ENCODE data around the gene TGIF2. TPM values are rescaled to one million over a fixed set of nuclear protein-coding genes. Genes with fewer than 3 reads are reported as not detected.

TGIF2 gene
- total RNA-seq, 2 experiments from 2014 or later, result 44.9 to 48.7 TPM

- no peaks in the 10 kb centered on the region for H3K9me3 Mint-ChIP-seq (ENCODE audit: low read depth)
- ATAC-seq (peak; percentile 87), DNase-seq (peak; percentile 88)
- peaks cover 21% of the 10 kb centered on the region for H3K36me3 Mint-ChIP-seq (ENCODE audit: low read depth)
- peak overlapping the region; percentile 82 for H3K4me3 Mint-ChIP-seq
- ChIA-PET CTCF (interaction anchor here (1.2 to 4.5 kb wide), 4 partner anchors 22 to 236 kb away, joined by 3 to 34 read pairs (median 6); partner anchors contain the start of gene RAB5IF), POLR2A (interaction anchor here (0.7 to 3.5 kb wide), 4 partner anchors 23 to 99 kb away, joined by 3 to 14 read pairs (median 5); partner anchors contain the start of gene RAB5IF)
- peaks cover 35% of the 10 kb centered on the region for H3K4me1 Mint-ChIP-seq
- peak overlapping the region; percentile 93 for H3K27ac Mint-ChIP-seq
- no peaks in the 10 kb centered on the region for H3K27me3 Mint-ChIP-seq
- intact Hi-C loops (cut with DNase I, micrococcal nuclease), result loop anchor here (1.0 to 10.0 kb wide), 19 partner anchors 16 to 1118 kb away; partner anchors contain the start of genes RAB5IF (in 2 of the 2), CEP250 (in 1 of the 2), DSN1 (in 1 of the 2) and NDRG3 (in 1 of the 2)
These were observed 695 bp upstream of the TGIF2 start for GRCh38 chr20:36572701-36573102.

- Mint-ChIP-seq H3K4me1 (peaks cover 35% of the 10 kb centered on the region), H3K9me3 (ENCODE audit: low read depth) (no peaks in the 10 kb centered on the region), H3K4me3 (peak overlapping the region; percentile 88), H3K36me3 (ENCODE audit: low read depth) (peaks cover 27% of the 10 kb centered on the region), H3K27ac (peak overlapping the region; percentile 51), H3K27me3 (no peaks in the 10 kb centered on the region)
- CTCF ChIA-PET, result interaction anchor here (1.5 to 4.5 kb wide), 2 partner anchors 21 to 31 kb away, joined by 10 to 34 read pairs; partner anchors contain the start of gene RAB5IF
- intact Hi-C loops (cut with DNase I, micrococcal nuclease), result loop anchor here (1.0 to 10.0 kb wide), 18 partner anchors 17 to 1119 kb away; partner anchors contain the start of genes RAB5IF (in 2 of the 2), CEP250 (in 1 of the 2), DSN1 (in 1 of the 2) and NDRG3 (in 1 of the 2)
- DNase-seq, result peak; percentile 44
- ATAC-seq, result no peak
- POLR2A ChIA-PET, result interaction anchor here (0.6 to 3.5 kb wide), 3 partner anchors 32 to 70 kb away, joined by 3 to 14 read pairs (median 4); partner anchors contain the start of gene RAB5IF
These were observed 485 bp downstream of the TGIF2 start for GRCh38 chr20:36573798-36574365.

DNA sequence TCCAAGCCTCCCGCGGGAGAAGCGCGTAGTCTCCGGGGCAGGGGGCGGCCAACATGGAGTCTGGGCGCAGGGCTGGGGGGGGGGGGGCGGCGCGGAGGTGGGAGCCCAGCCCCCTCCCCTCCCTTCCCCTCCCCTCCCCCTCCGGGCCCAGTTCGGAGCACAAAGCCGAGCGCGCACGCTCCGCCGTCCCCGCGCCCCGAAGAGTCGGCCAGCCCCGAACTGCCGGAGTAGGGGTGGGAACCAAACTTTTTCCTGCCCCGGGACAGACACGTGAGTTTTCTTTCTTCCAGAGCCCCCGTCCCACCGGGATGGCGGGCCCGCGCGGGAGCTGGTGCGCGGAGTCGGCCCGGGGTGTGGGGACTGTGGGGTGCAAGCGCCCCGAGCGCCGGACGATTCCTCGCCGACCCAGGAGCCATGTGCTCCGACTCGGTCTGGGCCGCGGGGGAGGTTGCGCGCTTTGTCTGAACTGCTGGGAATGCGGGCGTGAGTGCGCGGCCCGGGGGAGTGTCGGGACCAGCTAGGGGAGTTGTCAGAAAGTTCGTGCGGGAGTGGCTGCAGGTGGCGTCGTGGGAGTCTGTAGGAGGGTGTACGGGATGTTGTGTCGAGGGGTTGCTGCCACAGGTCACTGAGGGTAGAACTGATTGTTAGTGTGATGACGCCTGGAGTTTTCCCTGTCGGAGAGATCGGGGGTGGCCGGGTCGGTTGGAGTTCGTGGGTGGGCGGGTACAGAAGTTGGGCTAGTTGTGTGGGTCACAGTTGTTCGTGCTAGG is 1.2 kb downstream of the TGIF2 start:
- intact Hi-C loops (cut with DNase I, micrococcal nuclease), result loop anchor here (10.0 kb wide), 2 partner anchors 110 to 1120 kb away; partner anchors contain the start of gene CEP250 (in 1 of the 2)
- ChIA-PET CTCF (interaction anchor here (3.1 to 4.5 kb wide), 2 partner anchors 31 kb away, joined by 15 to 34 read pairs; partner anchors contain the start of gene RAB5IF), POLR2A (interaction anchor here (0.5 to 3.5 kb wide), 4 partner anchors 20 to 375 kb away, joined by 3 to 14 read pairs (median 4); partner anchors contain the start of gene RAB5IF)
- H3K9me3 Mint-ChIP-seq (ENCODE audit: low read depth), result no peaks in the 10 kb centered on the region
- H3K4me1 Mint-ChIP-seq, result peaks cover 35% of the 10 kb centered on the region
- peaks cover 31% of the 10 kb centered on the region for H3K36me3 Mint-ChIP-seq (ENCODE audit: low read depth)
- peak overlapping the region; percentile 88 for H3K4me3 Mint-ChIP-seq
- H3K27me3 Mint-ChIP-seq, result no peaks in the 10 kb centered on the region
- no peak for ATAC-seq
- peak; percentile 70 for DNase-seq
- H3K27ac Mint-ChIP-seq, result peak overlapping the region; percentile 92

DNA sequence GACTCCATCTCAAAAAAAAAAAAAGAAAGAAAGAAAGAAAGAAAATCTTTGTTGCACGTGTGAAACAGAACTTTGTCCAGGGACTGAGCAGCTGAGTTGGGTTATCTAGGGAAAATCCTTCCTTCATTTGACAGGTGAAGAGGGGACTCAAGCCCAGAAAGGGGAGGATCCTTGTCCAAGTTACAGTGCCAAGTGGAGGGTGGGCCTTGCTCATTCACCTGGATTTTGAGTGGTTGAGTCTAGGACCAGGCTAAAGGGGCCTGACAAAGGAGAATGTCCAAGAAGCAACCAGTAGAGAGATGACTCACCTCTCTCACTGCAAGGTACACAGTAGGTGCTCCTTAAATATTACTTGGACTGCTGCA is 2.7 kb downstream of the TGIF2 start:
- intact Hi-C loops (cut with DNase I, micrococcal nuclease), result loop anchor here (10.0 kb wide), 2 partner anchors 111 to 1121 kb away; partner anchors contain the start of gene CEP250 (in 1 of the 2)
- Mint-ChIP-seq H3K27ac (peak overlapping the region; percentile 92), H3K27me3 (no peaks in the 10 kb centered on the region), H3K9me3 (ENCODE audit: low read depth) (no peaks in the 10 kb centered on the region), H3K36me3 (ENCODE audit: low read depth) (peaks cover 43% of the 10 kb centered on the region), H3K4me1 (peaks cover 38% of the 10 kb centered on the region), H3K4me3 (peak overlapping the region; percentile 88)
- ChIA-PET POLR2A (interaction anchor here (0.6 to 1.8 kb wide), 4 partner anchors 12 to 35 kb away, joined by 5 to 6 read pairs (median 5); no protein-coding TSS in a partner anchor), CTCF (interaction anchor here (0.5 to 4.3 kb wide), 5 partner anchors 15 to 333 kb away, joined by 3 to 18 read pairs (median 3); partner anchors contain the start of gene RAB5IF)
- DNase-seq, result no peak
- ATAC-seq, result no peak

GRCh38 chr20:36578356-36579041 is 5.1 kb downstream of the TGIF2 start:
- Mint-ChIP-seq H3K9me3 (ENCODE audit: low read depth) (no peaks in the 10 kb centered on the region), H3K36me3 (ENCODE audit: low read depth) (peaks cover 53% of the 10 kb centered on the region), H3K4me3 (no peak overlapping the region), H3K27me3 (no peaks in the 10 kb centered on the region), H3K27ac (no peak overlapping the region), H3K4me1 (peaks cover 35% of the 10 kb centered on the region)
- DNase-seq (no peak), ATAC-seq (no peak)
- POLR2A ChIA-PET, result interaction anchor here (0.6 kb wide), 1 partner anchor 350 kb away, joined by 5 read pairs; no protein-coding TSS in a partner anchor
- intact Hi-C loops (cut with DNase I, micrococcal nuclease), result loop anchor here (10.0 kb wide), 2 partner anchors 114 to 1124 kb away; partner anchors contain the start of gene CEP250 (in 1 of the 2)
- CTCF ChIA-PET, result interaction anchor here (1.1 to 4.3 kb wide), 3 partner anchors 10 to 21 kb away, joined by 4 to 18 read pairs (median 7); no protein-coding TSS in a partner anchor

- ATAC-seq (no peak), DNase-seq (no peak)
- Mint-ChIP-seq H3K4me3 (no peak overlapping the region), H3K36me3 (ENCODE audit: low read depth) (peaks cover 53% of the 10 kb centered on the region), H3K9me3 (ENCODE audit: low read depth) (no peaks in the 10 kb centered on the region), H3K4me1 (peaks cover 34% of the 10 kb centered on the region), H3K27ac (peak overlapping the region; percentile 37), H3K27me3 (no peaks in the 10 kb centered on the region)
- intact Hi-C loops (cut with DNase I, micrococcal nuclease), result loop anchor here (10.0 kb wide), 2 partner anchors 115 to 1125 kb away; partner anchors contain the start of gene CEP250 (in 1 of the 2)
- ChIA-PET CTCF (no interaction called here), POLR2A (interaction anchor here (1.2 kb wide), 1 partner anchor 19 kb away, joined by 5 read pairs; no protein-coding TSS in a partner anchor)
These were observed 6.7 kb downstream of the TGIF2 start for GRCh38 chr20:36579996-36580545.

- ATAC-seq, result peak; percentile 92
- no peaks in the 10 kb centered on the region for H3K27me3 Mint-ChIP-seq
- intact Hi-C loops (cut with DNase I, micrococcal nuclease), result no loop called here
- H3K27ac Mint-ChIP-seq, result peak overlapping the region; percentile 62
- no peaks in the 10 kb centered on the region for H3K9me3 Mint-ChIP-seq (ENCODE audit: low read depth)
- H3K4me3 Mint-ChIP-seq, result no peak overlapping the region
- ChIA-PET POLR2A (no interaction called here), CTCF (no interaction called here)
- peaks cover 26% of the 10 kb centered on the region for H3K4me1 Mint-ChIP-seq
- peak; percentile 52 for DNase-seq
- H3K36me3 Mint-ChIP-seq (ENCODE audit: low read depth), result peaks cover 47% of the 10 kb centered on the region
These were observed 8.9 kb downstream of the TGIF2 start for GRCh38 chr20:36582322-36582721.

- POLR2A ChIA-PET, result no interaction called here
- Mint-ChIP-seq H3K9me3 (ENCODE audit: low read depth) (no peaks in the 10 kb centered on the region), H3K27me3 (no peaks in the 10 kb centered on the region), H3K4me3 (no peak overlapping the region), H3K27ac (peak overlapping the region; percentile 62), H3K36me3 (ENCODE audit: low read depth) (peaks cover 50% of the 10 kb centered on the region), H3K4me1 (peaks cover 31% of the 10 kb centered on the region)
- intact Hi-C loops (cut with DNase I, micrococcal nuclease), result no loop called here
- CTCF ChIA-PET, result interaction anchor here (0.7 kb wide), 1 partner anchor 171 kb away, joined by 3 read pairs; no protein-coding TSS in a partner anchor
- ATAC-seq (no peak), DNase-seq (no peak)
These were observed 9.4 kb downstream of the TGIF2 start for GRCh38 chr20:36582821-36583220.

- ChIA-PET POLR2A (interaction anchor here (0.6 kb wide), 3 partner anchors 19 to 1105 kb away, joined by 3 to 8 read pairs (median 5); no protein-coding TSS in a partner anchor), CTCF (interaction anchor here (0.9 kb wide), 1 partner anchor 29 kb away, joined by 4 read pairs; no protein-coding TSS in a partner anchor)
- intact Hi-C loops (cut with DNase I, micrococcal nuclease), result no loop called here
- Mint-ChIP-seq H3K27me3 (no peaks in the 10 kb centered on the region), H3K27ac (peak overlapping the region; percentile 24), H3K36me3 (ENCODE audit: low read depth) (peaks cover 47% of the 10 kb centered on the region), H3K9me3 (ENCODE audit: low read depth) (no peaks in the 10 kb centered on the region), H3K4me3 (no peak overlapping the region), H3K4me1 (peaks cover 31% of the 10 kb centered on the region)
- ATAC-seq, result no peak
- no peak for DNase-seq
These were observed 10.7 kb downstream of the TGIF2 start for GRCh38 chr20:36584018-36584481.
